GM18519 (cell line): ENCODE results near the gene ITPRIPL2.

Experiments used
- ATAC-seq: cut with Tn5 transposase; IDR thresholded peaks from one replicate; pipeline ENCODE4 v1.9.1; 2021; ENCODE audit warnings: mild to moderate bottlenecking, moderate library complexity; ENCODE audit not compliant: unreplicated experiment, low FRiP score

Gene ITPRIPL2

DNA sequence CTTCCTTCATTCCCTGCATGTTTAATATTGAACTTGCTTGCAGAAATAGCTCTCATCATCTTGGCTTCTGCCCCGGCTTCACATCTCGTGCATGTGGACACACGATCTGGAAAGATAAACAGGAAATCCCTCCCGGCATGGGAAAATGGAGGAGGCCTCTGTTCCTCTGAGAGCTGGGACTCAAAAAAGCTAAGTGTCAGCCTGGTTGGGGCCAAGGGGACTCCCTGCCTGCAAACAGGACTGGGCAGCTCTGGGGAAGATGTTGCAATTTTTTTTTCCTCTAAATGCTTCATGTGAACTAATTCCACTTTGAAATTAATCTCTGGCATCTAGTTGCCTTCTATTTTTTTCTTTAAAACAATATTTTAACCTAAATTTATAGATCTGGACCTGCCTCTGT lies 24.8 kb downstream of the ITPRIPL2 start:
- ATAC-seq: no peak

DNA sequence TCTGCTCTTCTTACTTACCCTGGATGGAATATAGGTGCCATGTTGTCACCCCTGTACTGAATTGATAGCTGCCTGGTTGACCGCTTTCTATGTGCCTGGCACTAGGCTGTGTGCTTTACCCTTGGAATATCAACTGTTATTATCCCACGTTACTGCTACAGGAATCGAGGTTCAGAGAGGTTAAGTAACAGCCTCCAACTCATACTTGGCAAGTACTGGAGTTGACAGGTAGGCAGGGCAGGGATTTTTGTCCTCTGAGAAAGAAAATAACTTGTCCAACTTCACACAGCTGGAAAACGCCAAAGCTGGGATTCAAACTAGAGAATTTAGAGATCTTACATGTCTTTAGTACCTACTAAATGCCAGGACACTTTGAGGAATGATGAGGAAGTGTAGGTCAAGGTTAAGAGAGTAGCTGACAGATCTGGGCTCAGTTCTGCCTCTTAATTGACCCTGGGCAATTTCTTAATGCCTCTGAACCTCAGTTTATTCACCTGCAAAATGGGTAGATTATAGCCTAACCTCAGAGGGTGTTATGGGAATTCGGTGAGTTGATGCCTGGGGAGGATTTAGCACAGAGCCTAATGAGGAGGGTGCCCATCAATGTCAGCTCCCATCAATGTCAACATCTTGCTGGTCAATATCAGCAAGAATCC lies 25.8 kb downstream of the ITPRIPL2 start:
- ATAC-seq: no peak

GRCh38 chr16:19140396-19140795 lies 26.6 kb downstream of the ITPRIPL2 start:
- no peak for ATAC-seq

- no peak for ATAC-seq
Measured at GRCh38 chr16:19142939-19143598, 29.3 kb downstream of the ITPRIPL2 start.

- ATAC-seq: no peak
Measured at GRCh38 chr16:19143599-19143956, 29.8 kb downstream of the ITPRIPL2 start.

DNA sequence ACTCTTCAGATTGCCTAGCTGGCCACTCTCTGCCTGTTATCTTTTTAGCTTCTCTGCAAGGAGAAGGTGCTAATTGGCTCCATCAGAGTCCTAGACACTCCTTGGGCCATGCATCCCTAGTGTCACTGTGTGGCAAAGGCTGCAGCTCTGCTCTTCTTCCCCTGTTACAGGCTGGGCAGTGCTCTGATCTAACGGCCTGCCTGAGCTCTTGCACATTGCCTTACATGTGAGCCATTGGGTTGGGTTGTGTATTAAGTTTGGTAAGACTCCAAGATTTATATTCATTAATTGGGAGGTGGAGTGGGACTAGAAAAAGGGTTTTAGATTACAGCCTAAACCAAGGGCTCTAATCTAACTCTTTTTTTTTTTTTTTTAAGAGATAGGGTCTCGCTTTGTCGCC lies 31.2 kb downstream of the ITPRIPL2 start:
- ATAC-seq: no peak

GRCh38 chr16:19147126-19147525 lies 33.4 kb downstream of the ITPRIPL2 start:
- ATAC-seq: no peak

DNA sequence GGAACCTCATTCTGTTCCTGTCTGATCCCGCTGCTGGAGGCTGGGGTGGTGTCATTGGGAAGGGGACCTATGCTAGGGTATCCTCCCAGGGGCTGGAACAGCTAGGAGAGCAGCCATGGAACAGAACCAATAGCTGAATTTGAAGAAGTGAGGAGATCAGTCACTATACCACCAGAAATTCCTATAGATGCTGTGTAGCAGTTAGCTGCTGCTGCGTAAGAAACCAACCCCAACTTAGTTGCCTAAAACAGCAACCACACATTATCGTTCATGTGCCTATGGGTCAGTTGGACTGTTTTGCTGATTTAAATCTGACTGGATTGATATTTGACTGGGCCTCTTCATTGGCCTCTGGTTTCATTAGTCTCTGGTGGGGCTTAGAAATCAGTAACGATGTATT lies 33.9 kb downstream of the ITPRIPL2 start:
- ATAC-seq: no peak

DNA sequence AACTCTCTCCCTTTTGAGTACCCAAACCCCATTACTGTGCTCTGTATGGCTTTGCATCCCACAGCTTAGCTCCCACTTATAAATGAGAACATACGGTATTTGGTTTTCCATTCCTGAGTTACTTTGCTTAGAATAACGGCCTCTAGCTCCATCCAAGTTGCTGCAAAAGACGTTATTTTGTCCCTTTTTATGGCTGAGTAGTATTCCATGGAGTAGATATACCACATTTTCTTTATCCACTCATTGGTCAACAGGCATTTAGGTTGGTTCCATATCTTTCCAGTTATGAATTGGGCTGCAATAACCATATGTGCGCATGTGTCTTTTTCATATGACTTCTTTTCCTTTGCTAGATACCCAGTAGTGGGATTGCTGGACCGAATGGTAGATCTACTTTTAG lies 34.4 kb downstream of the ITPRIPL2 start:
- no peak for ATAC-seq

DNA sequence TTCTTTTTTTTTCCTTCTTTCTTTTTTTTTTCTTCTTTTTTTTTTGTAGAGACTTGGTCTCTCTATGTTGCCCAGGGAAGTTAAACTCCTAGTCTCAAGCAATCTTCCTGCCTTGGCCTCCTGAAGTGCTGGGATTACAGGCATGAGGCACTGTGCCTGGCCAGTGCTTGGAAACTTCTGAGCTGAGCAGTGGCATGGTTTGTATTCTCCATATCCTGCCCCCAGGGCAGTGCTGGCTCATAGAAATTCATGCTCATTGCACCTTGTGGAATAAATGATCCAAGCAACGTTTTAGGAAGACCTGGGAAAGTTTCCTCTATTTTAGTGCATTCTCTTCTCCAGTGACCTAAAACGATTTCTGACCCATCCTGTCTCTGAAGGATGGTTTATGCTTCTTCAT lies 37.5 kb downstream of the ITPRIPL2 start:
- no peak for ATAC-seq

GRCh38 chr16:19152042-19152441 lies 38.3 kb downstream of the ITPRIPL2 start:
- ATAC-seq: no peak

DNA sequence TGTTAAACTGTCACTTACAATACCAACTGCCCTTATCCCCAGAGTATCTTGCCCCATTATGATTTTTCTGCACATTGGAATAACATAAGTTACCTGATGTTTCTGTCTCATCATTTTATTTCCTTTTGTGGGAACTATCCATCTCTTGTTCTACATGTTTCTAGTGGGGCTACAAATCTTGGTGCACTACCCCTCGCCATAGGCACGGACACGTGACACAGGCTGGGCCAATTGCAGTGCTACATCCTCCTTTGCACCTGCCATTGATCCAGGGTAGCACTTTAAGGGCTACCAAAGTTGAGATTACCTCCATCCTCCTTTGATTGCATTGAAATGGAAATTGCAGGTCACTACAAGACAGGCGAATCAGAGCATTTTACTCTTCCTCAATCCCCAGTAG lies 40.1 kb downstream of the ITPRIPL2 start:
- ATAC-seq: no peak

DNA sequence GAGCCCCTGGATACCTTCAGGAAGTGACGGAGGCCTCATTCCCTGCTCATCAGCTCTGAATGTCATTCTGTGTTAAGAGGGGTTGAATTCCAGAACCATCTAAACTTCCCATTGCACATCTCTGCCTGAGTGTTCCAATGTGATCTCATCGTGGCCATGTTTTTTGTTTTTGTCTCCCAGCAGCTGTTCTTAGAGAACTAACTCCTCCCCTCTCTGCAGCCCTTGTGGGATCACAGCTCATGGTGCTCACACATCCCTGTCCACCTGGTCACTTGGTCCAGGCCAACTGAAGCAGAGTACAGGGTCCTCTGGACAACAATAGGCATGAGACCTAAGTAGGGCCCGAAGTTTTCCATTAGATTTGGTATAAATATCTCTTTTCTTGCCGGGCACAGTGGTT lies 48.3 kb downstream of the ITPRIPL2 start:
- no peak for ATAC-seq

- ATAC-seq: no peak
Measured at GRCh38 chr16:19163215-19163614, 49.5 kb downstream of the ITPRIPL2 start.

- ATAC-seq: no peak
Measured at GRCh38 chr16:19164285-19164684, 50.5 kb downstream of the ITPRIPL2 start.

DNA sequence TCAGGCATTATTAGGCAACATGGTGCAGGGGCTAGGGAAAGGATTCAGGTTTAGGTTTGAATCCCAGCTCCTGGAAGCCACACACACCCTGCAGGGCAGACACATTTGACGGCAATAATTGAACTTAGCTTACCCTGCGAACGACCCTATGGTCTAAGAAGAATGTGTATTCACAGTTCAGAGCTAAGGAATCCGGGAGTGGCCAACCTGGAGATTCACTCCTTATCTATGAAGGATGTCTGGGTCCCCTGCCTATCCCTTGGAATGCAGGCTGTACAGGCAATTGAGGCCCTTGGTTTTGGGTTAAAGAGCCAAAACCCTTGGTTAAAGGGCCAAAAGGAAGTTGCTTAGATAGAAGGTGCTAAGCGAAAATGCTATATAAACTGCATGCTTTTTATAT lies 51.3 kb downstream of the ITPRIPL2 start:
- no peak for ATAC-seq

DNA sequence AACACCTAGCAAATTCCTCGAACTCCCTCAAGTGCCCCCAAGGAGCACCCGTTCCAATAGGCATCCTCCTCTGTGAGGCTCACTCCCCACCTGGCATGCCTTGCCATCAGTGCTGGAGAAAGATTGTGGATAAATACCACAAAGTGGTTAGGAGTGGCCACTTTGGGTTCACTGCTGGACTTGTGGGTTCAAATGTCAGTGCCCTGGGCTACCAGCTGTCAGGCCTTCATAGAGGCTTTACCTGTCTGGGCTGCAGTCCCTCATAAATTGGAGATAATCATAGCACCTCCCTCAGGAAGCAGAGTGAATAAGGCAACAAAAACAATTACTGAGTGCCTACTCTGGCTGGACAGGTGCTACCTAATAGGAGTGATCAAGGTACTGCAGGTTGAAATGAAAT lies 52.7 kb downstream of the ITPRIPL2 start:
- no peak for ATAC-seq

- ATAC-seq: peak; percentile 49
Measured at GRCh38 chr16:19167710-19168370, 54.1 kb downstream of the ITPRIPL2 start, which contains the start of gene SYT17. Gene SYT17 (plus strand): TSS chr16:19168240. CDS start chr16:19168647, 407 bp downstream.

DNA sequence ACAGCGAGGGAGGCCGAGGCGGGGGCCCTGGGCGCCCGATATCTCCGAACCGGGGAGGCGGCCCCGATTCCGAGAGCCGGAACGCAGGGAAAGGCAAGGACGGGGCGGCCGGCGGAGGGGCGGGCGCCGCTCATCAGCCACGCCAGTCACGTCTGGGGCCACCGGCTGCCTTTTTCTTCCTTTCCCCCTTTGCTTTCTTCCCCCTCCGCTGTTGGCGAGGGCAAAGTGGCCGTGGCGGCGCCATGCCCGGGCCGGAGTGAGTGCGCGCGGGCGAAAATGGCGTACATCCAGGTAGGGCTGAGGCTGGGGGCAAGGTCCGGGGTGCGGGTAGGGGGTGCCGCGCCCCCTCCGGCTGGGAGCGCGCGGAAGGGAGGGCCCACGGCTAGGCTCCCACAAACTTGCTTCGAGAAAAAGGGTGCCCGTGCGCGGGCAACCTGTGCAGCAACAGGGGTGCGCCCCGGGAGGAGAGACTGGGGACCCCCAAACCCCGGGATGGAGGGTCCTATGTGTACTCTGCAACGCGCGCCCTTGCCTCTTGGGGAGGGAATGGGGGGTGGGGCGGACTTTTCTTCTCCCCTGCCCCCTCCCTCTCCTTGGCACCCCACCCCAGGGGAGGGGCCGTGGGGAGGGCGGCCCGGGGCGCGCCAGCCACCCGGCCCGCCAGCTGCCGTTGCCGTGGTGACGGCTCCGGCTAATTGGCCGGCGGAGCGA lies 54.8 kb downstream of the ITPRIPL2 start:
- ATAC-seq: no peak

- ATAC-seq: no peak
Measured at GRCh38 chr16:19169082-19169639, 55.4 kb downstream of the ITPRIPL2 start.
